Stimulated activated CD8-positive, alpha-beta memory T cell treated with anti-CD3 and anti-CD28 coated beads, Interleukin-2, amount 100 ng/mL, for 48 hours (primary cell): Measurements from ENCODE around the gene UNC5C.

Experiments
- DNase-seq, 2 donors: peaks; one replicate each; pipeline ENCODE4 v3.0.0-alpha.2; 2020; ENCODE audit warnings: low read depth in 2 of 2

The UNC5C gene

GRCh38 chr4:95348418-95348817, 200.4 kb downstream of the UNC5C start:
- DNase-seq: no peak

- DNase-seq: no peak
Observed at GRCh38 chr4:95343235-95343634, 205.5 kb downstream of the UNC5C start.

GRCh38 chr4:95340191-95340590, 208.6 kb downstream of the UNC5C start:
- no peak for DNase-seq

GRCh38 chr4:95325665-95326064, 223.1 kb downstream of the UNC5C start:
- no peak for DNase-seq

- DNase-seq: no peak
Observed at GRCh38 chr4:95319169-95319568, 229.6 kb downstream of the UNC5C start.

- DNase-seq: no peak
Observed at GRCh38 chr4:95318483-95318882, 230.3 kb downstream of the UNC5C start.

GRCh38 chr4:95318044-95318443, 230.7 kb downstream of the UNC5C start:
- no peak for DNase-seq

- no peak for DNase-seq
Observed at GRCh38 chr4:95317085-95317793, 231.5 kb downstream of the UNC5C start.

- DNase-seq: no peak
Observed at GRCh38 chr4:95314573-95314972, 234.2 kb downstream of the UNC5C start.

- no peak for DNase-seq
Observed at GRCh38 chr4:95304898-95305297, 243.9 kb downstream of the UNC5C start.

GRCh38 chr4:95300304-95300703, 248.5 kb downstream of the UNC5C start:
- DNase-seq: no peak

- no peak for DNase-seq
Observed at GRCh38 chr4:95296052-95296451, 252.7 kb downstream of the UNC5C start.

GRCh38 chr4:95295157-95295556, 253.6 kb downstream of the UNC5C start:
- no peak for DNase-seq

GRCh38 chr4:95294321-95294720, 254.5 kb downstream of the UNC5C start:
- no peak for DNase-seq

- no peak for DNase-seq
Observed at GRCh38 chr4:95293014-95293413, 255.8 kb downstream of the UNC5C start.

GRCh38 chr4:95290702-95291101, 258.1 kb downstream of the UNC5C start:
- no peak for DNase-seq

GRCh38 chr4:95289028-95289634, 259.6 kb downstream of the UNC5C start:
- DNase-seq: no peak

GRCh38 chr4:95288552-95288951, 260.2 kb downstream of the UNC5C start:
- no peak for DNase-seq

- DNase-seq: no peak
Observed at GRCh38 chr4:95285797-95286196, 263.0 kb downstream of the UNC5C start.

GRCh38 chr4:95284655-95285054, 264.1 kb downstream of the UNC5C start:
- no peak for DNase-seq

GRCh38 chr4:95283320-95283719, 265.5 kb downstream of the UNC5C start:
- no peak for DNase-seq

- no peak for DNase-seq
Observed at GRCh38 chr4:95272797-95273196, 276.0 kb downstream of the UNC5C start.

- DNase-seq: no peak
Observed at GRCh38 chr4:95272036-95272435, 276.7 kb downstream of the UNC5C start.
